ENCODE results near the gene GCAT.

GRCh38 chr22:37804352-37804880 lies 3.3 kb upstream of the GCAT start:
- TF ChIP-seq POLR2AphosphoS5 (IDR thresholded peaks at IDR 0.05) (no peak), POLR2A (IDR thresholded peaks at IDR 0.05) (no peak), CTCF (IDR thresholded peaks at IDR 0.05) (no peak)
